Fibroblast of mammary gland (primary cell): Measurements from ENCODE around the gene PRSS1.
A peak's percentile ranks its signal among the peaks of the same experiment; 100 is the strongest.
"Not testable (repeated sequence)": the region's sequence is repeated elsewhere in the genome, so short reads cannot be mapped to it uniquely, and the experiment has no call there.

ENCODE experiments used
- DNase-seq: peaks from one replicate; pipeline ENCODE4 v3.0.0-alpha.2; 2010; ENCODE audit warnings: low read depth
- H3K4me3 ChIP-seq: 2 replicates; pipeline ENCODE4 v1.5.1; 2011; ENCODE audit warnings: low read depth, mild to moderate bottlenecking, low read length, moderate library complexity; ENCODE audit not compliant: control insufficient read depth
- CTCF ChIP-seq: conservative IDR thresholded peaks from 2 replicates; pipeline ENCODE4 v1.5.1; 2011; ENCODE audit warnings: low read depth, low read length, inconsistent platforms; ENCODE audit not compliant: control insufficient read depth, insufficient read depth

Gene PRSS1

GRCh38 chr7:142773937-142774744 lies 24.9 kb downstream of the PRSS1 start:
- no peak overlapping the region for H3K4me3 ChIP-seq
- TF ChIP-seq CTCF = no peak
- DNase-seq = no peak

- DNase-seq = no peak
- TF ChIP-seq CTCF = no peak
- H3K4me3 ChIP-seq = no peak overlapping the region
Measured at GRCh38 chr7:142774826-142775225, 25.6 kb downstream of the PRSS1 start.

GRCh38 chr7:142775351-142776115 lies 26.3 kb downstream of the PRSS1 start:
- not testable (repeated sequence) for H3K4me3 ChIP-seq
- peak; percentile 19 for DNase-seq

GRCh38 chr7:142776206-142776844 lies 27.1 kb downstream of the PRSS1 start:
- peak; percentile 50 for DNase-seq
- no peak overlapping the region for H3K4me3 ChIP-seq
- no peak for TF ChIP-seq CTCF

GRCh38 chr7:142776845-142777225 lies 27.6 kb downstream of the PRSS1 start:
- DNase-seq, H3K4me3 ChIP-seq: not testable (repeated sequence)

GRCh38 chr7:142777318-142777717 lies 28.0 kb downstream of the PRSS1 start:
- TF ChIP-seq CTCF = no peak
- no peak for DNase-seq
- no peak overlapping the region for H3K4me3 ChIP-seq

GRCh38 chr7:142782922-142783900 lies 33.9 kb downstream of the PRSS1 start:
- TF ChIP-seq CTCF = peak; percentile 96
- peak; percentile 92 for DNase-seq
- H3K4me3 ChIP-seq = peak overlapping the region; percentile 46
